ENCODE measurements around the gene PRG3.

The PRG3 gene

DNA sequence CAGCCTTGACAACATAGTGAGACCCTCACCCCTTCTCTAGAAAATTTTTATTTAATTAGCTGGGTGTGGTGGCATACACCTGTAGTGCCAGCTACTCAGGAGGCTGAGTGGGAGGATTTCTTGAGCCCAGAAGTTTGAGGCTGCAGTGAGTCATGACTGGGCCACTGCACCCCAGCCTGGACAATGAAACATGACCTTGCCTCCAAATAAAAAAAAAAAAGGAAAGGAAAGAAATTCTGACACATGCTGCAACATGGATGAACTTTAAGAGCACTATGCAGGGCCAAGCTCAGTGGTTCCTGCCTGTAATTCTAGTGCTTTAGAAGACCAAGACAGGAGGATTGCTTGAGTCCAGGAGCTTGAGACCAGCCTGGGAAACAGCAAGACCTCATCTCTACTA, 37.2 kb upstream of the PRG3 start:
- Histone ChIP-seq H3K9me2 (replicated peaks; ENCODE audit: insufficient read depth, low read length) (no peaks in the 10 kb centered on the region), H3K27ac (ENCODE audit: low read depth, low read length) (no peak overlapping the region), H3K79me2 (ENCODE audit: insufficient read depth, low read length) (peaks cover 29% of the 10 kb centered on the region), H3K9ac (ENCODE audit: low read length) (no peak overlapping the region), H4K20me1 (ENCODE audit: low read depth, low read length) (no peaks in the 10 kb centered on the region; the same call in 1 of the 2 replicates), H3K36me3 (ENCODE audit: low read length) (peaks cover 65% of the 10 kb centered on the region), H3K4me2 (ENCODE audit: low read depth, low read length, poor library complexity, severe bottlenecking) (no peak overlapping the region), H3K9me3 (ENCODE audit: insufficient read depth, low read length) (no peaks in the 10 kb centered on the region), H3F3A (ENCODE audit: insufficient read depth) (no peaks in the 10 kb centered on the region), H2AFZ (ENCODE audit: low read depth, low read length, severe bottlenecking) (no peak overlapping the region), H3K27me3 (ENCODE audit: low read length) (no peaks in the 10 kb centered on the region), H3K4me3 (ENCODE audit: insufficient read depth, low read length, poor library complexity, severe bottlenecking) (no peak overlapping the region)
- TF ChIP-seq, protein P1, sequence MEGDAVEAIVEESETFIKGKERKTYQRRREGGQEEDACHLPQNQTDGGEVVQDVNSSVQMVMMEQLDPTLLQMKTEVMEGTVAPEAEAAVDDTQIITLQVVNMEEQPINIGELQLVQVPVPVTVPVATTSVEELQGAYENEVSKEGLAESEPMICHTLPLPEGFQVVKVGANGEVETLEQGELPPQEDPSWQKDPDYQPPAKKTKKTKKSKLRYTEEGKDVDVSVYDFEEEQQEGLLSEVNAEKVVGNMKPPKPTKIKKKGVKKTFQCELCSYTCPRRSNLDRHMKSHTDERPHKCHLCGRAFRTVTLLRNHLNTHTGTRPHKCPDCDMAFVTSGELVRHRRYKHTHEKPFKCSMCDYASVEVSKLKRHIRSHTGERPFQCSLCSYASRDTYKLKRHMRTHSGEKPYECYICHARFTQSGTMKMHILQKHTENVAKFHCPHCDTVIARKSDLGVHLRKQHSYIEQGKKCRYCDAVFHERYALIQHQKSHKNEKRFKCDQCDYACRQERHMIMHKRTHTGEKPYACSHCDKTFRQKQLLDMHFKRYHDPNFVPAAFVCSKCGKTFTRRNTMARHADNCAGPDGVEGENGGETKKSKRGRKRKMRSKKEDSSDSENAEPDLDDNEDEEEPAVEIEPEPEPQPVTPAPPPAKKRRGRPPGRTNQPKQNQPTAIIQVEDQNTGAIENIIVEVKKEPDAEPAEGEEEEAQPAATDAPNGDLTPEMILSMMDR (IDR thresholded peaks at IDR 0.05; ENCODE audit: insufficient read depth, low read length, poor library complexity, severe bottlenecking) = no peak

DNA sequence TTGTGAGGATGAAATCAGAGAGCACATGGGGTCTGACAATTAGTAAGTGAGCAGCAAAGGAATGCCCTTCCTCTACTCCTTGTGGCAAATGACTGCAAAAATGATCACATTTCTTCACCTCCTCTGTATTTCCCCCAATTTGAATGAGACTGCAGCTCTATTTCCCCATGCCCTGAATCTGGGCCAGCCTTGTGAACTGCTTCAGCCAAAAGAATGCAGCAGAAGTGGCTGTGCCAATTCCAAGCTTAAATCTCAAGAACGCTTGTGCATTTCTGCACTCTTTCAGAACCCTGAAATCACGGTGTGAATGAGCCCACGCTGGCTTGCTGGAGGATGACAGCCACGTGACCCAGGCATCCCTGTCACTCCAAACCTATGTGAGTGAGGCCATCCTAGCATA, 36.1 kb upstream of the PRG3 start:
- no peaks in the 10 kb centered on the region; the same call in 1 of the 2 replicates for H3F3A ChIP-seq (ENCODE audit: insufficient read depth)
- TF ChIP-seq EZH2phosphoT487 (conservative IDR thresholded peaks at IDR 0.05; ENCODE audit: low read length) = no peak
- TF ChIP-seq, protein P1 (IDR thresholded peaks at IDR 0.05; ENCODE audit: insufficient read depth, low read length, poor library complexity, severe bottlenecking) = no peak
- H3K9me2 ChIP-seq (replicated peaks; ENCODE audit: insufficient read depth, low read length) = no peaks in the 10 kb centered on the region
- peaks cover 21% of the 10 kb centered on the region for H3K79me2 ChIP-seq (ENCODE audit: insufficient read depth, low read length)
- H3K27ac ChIP-seq (ENCODE audit: low read depth, low read length) = no peak overlapping the region
- no peak overlapping the region for H3K4me3 ChIP-seq (ENCODE audit: insufficient read depth, low read length, poor library complexity, severe bottlenecking)
- H3K27me3 ChIP-seq (ENCODE audit: low read length) = no peaks in the 10 kb centered on the region
- H3K9ac ChIP-seq (ENCODE audit: low read length) = no peak overlapping the region
- H3K4me2 ChIP-seq (ENCODE audit: low read depth, low read length, poor library complexity, severe bottlenecking) = no peak overlapping the region
- H2AFZ ChIP-seq (ENCODE audit: low read depth, low read length, severe bottlenecking) = no peak overlapping the region
- no peaks in the 10 kb centered on the region for H3K9me3 ChIP-seq (ENCODE audit: insufficient read depth, low read length)
- H3K36me3 ChIP-seq (ENCODE audit: low read length) = peaks cover 71% of the 10 kb centered on the region
- no peaks in the 10 kb centered on the region; the same call in 1 of the 2 replicates for H4K20me1 ChIP-seq (ENCODE audit: low read depth, low read length)

GRCh38 chr11:57416436-57416835, 35.5 kb upstream of the PRG3 start:
- H3K27ac ChIP-seq (ENCODE audit: low read depth, low read length) = no peak overlapping the region
- no peak overlapping the region for H3K4me3 ChIP-seq (ENCODE audit: insufficient read depth, low read length, poor library complexity, severe bottlenecking)
- no peaks in the 10 kb centered on the region for H3K9me3 ChIP-seq (ENCODE audit: insufficient read depth, low read length)
- peaks cover 15% of the 10 kb centered on the region; the same call in 1 of the 2 replicates for H3K79me2 ChIP-seq (ENCODE audit: insufficient read depth, low read length)
- no peak overlapping the region for H3K4me2 ChIP-seq (ENCODE audit: low read depth, low read length, poor library complexity, severe bottlenecking)
- no peaks in the 10 kb centered on the region for H3K27me3 ChIP-seq (ENCODE audit: low read length)
- no peak overlapping the region for H3K9ac ChIP-seq (ENCODE audit: low read length)
- H4K20me1 ChIP-seq (ENCODE audit: low read depth, low read length) = no peaks in the 10 kb centered on the region; the same call in 1 of the 2 replicates
- H3F3A ChIP-seq (ENCODE audit: insufficient read depth) = no peaks in the 10 kb centered on the region; the same call in 1 of the 2 replicates
- peaks cover 70% of the 10 kb centered on the region for H3K36me3 ChIP-seq (ENCODE audit: low read length)
- H3K9me2 ChIP-seq (replicated peaks; ENCODE audit: insufficient read depth, low read length) = no peaks in the 10 kb centered on the region
- TF ChIP-seq EZH2phosphoT487 (conservative IDR thresholded peaks at IDR 0.05; ENCODE audit: low read length) = no peak
- TF ChIP-seq, protein P1 (IDR thresholded peaks at IDR 0.05; ENCODE audit: insufficient read depth, low read length, poor library complexity, severe bottlenecking) = no peak
- H2AFZ ChIP-seq (ENCODE audit: low read depth, low read length, severe bottlenecking) = no peak overlapping the region
